Measurements from ENCODE around the gene RAB31.

RAB31 gene

GRCh38 chr18:9700261-9700796, 7.8 kb upstream of the RAB31 start:
- H3K36me3 Mint-ChIP-seq (ENCODE audit: low read depth) = no peaks in the 10 kb centered on the region
- peaks cover 12% of the 10 kb centered on the region for H3K4me1 Mint-ChIP-seq (ENCODE audit: low read depth)
- peaks cover 28% of the 10 kb centered on the region for H3K27me3 Mint-ChIP-seq (ENCODE audit: low read depth)
- H3K27ac Mint-ChIP-seq = no peak overlapping the region
- H3K4me3 Mint-ChIP-seq = no peak overlapping the region
- H3K9me3 Mint-ChIP-seq = no peaks in the 10 kb centered on the region

DNA sequence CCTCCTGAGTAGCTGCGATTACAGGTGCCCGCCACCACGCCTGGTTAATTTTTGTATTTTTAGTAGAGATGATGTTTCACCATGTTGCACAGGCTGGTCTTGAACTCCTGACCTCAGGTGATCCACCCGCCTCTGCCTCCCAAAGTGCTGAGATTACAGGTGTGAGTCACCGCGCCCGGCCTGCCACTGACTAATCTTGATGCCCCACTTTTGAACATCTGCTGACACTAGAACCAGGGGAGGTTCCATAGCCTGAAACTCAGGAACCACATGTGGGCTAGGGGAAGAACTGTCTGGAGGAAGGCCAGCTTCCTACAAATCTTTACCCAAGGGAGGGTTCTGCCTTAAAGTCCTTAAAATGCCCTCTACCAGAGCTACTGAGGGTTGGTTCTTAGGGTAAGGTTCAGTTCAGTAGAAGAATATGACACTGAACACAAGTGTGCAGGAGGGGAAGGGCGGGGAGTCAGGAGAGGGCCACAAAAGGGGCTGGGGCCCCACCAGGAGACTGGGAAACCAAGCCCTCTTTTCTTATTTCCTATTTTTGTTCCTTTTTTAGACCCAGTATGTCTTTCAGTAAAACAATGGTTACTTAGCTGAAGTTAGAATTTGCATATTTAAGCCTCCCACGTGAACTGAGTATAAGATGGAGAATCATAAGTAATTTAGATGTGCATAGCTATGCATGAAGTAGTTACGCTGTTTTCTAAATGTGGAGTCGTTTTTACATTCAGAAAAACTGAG, 6.3 kb upstream of the RAB31 start:
- H3K4me1 Mint-ChIP-seq (ENCODE audit: low read depth) = peaks cover 5% of the 10 kb centered on the region
- H3K36me3 Mint-ChIP-seq (ENCODE audit: low read depth) = no peaks in the 10 kb centered on the region
- no peak overlapping the region for H3K4me3 Mint-ChIP-seq
- peaks cover 37% of the 10 kb centered on the region for H3K27me3 Mint-ChIP-seq (ENCODE audit: low read depth)
- H3K27ac Mint-ChIP-seq = no peak overlapping the region
- H3K9me3 Mint-ChIP-seq = no peaks in the 10 kb centered on the region

DNA sequence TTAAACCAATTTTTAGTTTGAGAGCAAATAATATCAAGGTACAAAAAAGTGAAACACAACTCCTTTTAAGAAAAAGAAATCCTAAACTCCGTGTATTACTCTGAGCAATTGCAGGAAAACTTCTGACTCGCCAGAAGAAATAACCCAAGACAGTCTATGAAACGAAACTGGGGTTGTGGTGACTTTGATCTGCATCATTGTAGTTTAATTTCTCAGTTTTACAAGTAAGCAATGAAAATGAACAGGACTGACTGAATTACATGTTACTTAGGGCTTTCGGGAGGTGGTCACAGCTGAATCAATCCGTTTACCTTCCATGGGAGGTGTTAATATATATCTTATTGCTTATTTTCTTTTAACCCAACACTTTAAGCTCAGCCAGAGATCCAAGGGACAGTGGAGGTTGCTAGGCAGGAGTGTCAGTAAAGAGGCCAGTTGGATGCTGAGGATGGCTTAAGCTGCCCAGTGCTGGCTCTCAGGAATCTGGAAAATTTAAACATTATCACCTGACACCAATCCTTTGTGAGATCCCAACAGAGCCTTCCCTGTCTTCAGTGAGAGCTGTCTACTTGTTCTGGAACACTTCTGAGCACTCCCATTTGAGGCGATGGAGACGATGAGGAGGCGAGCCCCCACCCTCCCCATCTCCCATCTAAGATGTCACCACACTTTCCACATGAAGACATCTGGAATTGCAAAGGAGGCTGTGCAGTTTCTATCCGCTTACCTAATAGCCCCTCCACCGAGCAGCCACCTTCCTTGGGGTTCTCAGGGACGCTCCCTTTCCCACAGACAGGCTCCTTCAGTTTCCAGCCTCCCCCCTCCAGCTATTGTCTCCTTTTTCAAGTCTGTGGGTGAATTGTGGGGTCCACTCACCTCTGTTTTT, 3.6 kb upstream of the RAB31 start:
- no peak overlapping the region for H3K4me3 Mint-ChIP-seq
- no peak overlapping the region for H3K27ac Mint-ChIP-seq
- peaks cover 8% of the 10 kb centered on the region for H3K4me1 Mint-ChIP-seq (ENCODE audit: low read depth)
- H3K36me3 Mint-ChIP-seq (ENCODE audit: low read depth) = no peaks in the 10 kb centered on the region
- no peaks in the 10 kb centered on the region for H3K9me3 Mint-ChIP-seq
- H3K27me3 Mint-ChIP-seq (ENCODE audit: low read depth) = peaks cover 50% of the 10 kb centered on the region

DNA sequence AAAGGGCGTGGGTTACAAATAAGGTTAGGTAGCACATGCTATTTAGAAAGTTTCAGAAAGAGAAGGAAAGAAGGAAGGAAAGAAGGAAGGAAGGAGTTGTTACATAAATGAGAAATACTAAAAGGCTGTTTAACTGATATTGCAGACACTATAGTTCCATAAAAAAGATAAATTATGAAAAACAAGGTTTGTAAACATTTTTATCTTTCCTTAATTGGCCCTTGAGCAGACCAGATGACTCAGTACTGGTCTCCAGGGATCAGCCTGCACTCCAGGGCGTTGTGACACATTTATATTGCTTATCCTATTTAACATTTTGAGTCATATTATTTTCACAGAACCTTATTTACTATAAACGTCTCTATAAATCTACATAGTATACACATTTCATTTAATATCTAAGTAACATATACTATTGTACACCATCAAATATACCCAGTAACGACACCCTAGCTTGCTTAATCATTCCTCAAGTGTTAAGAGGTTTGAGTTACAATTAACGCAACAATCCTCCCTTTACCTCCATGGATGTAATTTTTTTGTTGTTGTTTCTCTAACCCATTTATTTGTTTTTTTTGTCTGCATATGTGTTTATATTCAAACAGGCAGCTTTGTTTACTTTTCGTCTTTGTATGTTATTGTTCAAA, 2.8 kb upstream of the RAB31 start:
- peaks cover 59% of the 10 kb centered on the region for H3K27me3 Mint-ChIP-seq (ENCODE audit: low read depth)
- H3K4me3 Mint-ChIP-seq = no peak overlapping the region
- no peaks in the 10 kb centered on the region for H3K36me3 Mint-ChIP-seq (ENCODE audit: low read depth)
- no peak overlapping the region for H3K27ac Mint-ChIP-seq
- H3K4me1 Mint-ChIP-seq (ENCODE audit: low read depth) = peaks cover 13% of the 10 kb centered on the region
- no peaks in the 10 kb centered on the region for H3K9me3 Mint-ChIP-seq

- peaks cover 66% of the 10 kb centered on the region for H3K27me3 Mint-ChIP-seq (ENCODE audit: low read depth)
- H3K4me1 Mint-ChIP-seq (ENCODE audit: low read depth) = peaks cover 19% of the 10 kb centered on the region
- H3K9me3 Mint-ChIP-seq = no peaks in the 10 kb centered on the region
- peak overlapping the region; percentile 0 for H3K4me3 Mint-ChIP-seq
- no peaks in the 10 kb centered on the region for H3K36me3 Mint-ChIP-seq (ENCODE audit: low read depth)
- H3K27ac Mint-ChIP-seq = no peak overlapping the region
These were observed 1.8 kb upstream of the RAB31 start for GRCh38 chr18:9706081-9706935.

DNA sequence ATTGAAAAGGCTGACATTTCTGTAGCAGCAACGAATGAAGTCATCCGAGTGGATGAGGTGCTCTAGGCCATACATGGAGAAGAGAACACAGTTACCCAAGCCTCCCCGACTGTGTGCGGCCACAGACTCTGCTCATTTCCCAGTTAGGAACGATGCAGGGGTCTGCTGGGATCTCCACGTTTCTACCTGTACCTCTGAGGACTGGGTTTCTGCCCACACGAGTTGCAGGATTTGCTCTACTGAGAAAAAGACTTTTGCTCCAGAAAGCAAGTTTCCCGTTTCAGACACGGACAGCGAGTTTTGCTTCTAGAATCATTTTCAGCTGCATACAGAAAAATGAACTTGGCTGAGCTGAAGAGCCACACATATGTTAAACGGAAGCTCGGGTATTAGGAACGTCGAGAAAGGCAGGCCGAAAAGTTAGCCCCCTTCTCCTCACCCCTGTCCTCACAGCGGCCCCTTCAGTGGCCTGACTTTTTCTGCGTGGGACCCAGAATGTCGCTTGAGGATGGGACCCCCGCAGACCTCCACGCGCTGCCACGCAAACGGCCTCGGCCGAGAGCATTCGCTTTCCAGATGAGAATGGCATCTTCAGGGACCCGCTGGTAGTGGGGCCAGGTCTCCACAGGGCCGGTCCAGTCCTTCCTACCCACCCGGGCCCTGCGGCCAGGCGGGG, 582 bp upstream of the RAB31 start:
- Mint-ChIP-seq H3K4me1 (ENCODE audit: low read depth) (peaks cover 27% of the 10 kb centered on the region), H3K9me3 (no peaks in the 10 kb centered on the region), H3K27me3 (ENCODE audit: low read depth) (peaks cover 76% of the 10 kb centered on the region), H3K36me3 (ENCODE audit: low read depth) (no peaks in the 10 kb centered on the region), H3K4me3 (peak overlapping the region; percentile 22), H3K27ac (no peak overlapping the region)

DNA sequence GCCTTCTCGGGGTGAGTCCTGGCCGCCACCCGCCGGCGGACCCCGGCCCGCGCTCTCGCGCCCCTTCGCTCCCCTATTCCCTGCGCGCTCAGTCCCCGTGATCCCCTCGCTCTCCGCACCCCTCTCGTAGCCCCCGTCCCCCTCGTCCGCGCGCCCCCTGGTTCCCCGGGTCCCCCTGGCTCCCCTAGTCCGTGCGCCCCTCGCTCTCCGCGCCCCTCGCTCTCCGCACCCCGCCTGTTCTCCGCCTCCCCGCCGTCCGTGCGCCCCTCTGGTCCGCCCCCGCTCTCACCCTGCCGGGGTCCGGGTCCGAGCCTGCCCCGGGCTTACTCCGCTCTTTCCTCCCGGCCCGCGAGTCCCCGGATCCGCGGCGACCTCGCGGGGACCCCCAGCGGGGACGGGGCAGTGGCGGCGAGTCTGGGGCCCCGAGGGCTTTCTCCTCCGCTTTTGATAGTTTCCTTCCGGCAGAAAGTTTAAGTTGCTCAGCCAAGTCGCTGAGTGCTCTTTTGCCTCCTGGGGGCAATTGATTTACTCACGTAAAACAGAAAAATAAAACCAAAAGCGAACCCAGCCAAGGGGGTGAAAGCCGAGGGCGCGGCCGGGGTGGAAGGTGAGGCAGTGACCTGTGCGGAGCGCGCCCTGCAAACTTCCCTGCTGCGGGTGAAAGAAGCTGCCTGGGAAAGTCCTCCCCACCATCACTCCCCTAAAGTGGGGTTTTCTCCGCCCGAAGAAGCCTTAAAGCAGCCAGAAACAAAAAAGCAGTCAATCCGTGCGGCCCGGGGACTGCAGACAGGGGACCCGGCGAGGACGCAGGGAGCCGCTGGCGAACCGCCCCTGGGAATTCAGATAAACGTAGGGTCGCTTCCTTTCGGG, 568 bp downstream of the RAB31 start:
- Mint-ChIP-seq H3K9me3 (no peaks in the 10 kb centered on the region), H3K4me3 (peak overlapping the region; percentile 81), H3K36me3 (ENCODE audit: low read depth) (no peaks in the 10 kb centered on the region), H3K27ac (no peak overlapping the region), H3K27me3 (ENCODE audit: low read depth) (peaks cover 85% of the 10 kb centered on the region), H3K4me1 (ENCODE audit: low read depth) (peaks cover 26% of the 10 kb centered on the region)

GRCh38 chr18:9709304-9709877, 1.3 kb downstream of the RAB31 start:
- Mint-ChIP-seq H3K27ac (no peak overlapping the region), H3K36me3 (ENCODE audit: low read depth) (no peaks in the 10 kb centered on the region), H3K4me1 (ENCODE audit: low read depth) (peaks cover 23% of the 10 kb centered on the region), H3K27me3 (ENCODE audit: low read depth) (peaks cover 83% of the 10 kb centered on the region), H3K9me3 (no peaks in the 10 kb centered on the region), H3K4me3 (peak overlapping the region; percentile 81)

DNA sequence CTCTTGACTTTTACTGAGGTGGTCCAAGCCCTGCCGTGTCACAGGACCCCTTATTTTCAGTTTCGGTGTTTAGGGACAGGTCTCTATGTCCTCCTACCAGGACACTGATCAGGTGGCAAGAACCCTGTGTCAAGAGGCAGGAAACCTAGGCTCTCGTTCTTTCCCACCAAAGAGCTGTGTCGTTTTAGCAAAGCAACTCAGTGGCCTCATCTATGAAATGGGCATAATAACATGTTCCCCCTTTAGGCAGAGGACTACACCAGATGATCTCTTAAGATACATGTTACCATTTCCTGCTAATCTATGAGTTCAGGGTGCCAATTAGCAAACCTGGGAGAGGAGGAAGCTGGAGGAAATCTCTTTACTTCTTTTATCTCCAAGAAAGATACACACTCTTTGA, 1.9 kb downstream of the RAB31 start:
- Mint-ChIP-seq H3K27ac (no peak overlapping the region), H3K4me1 (ENCODE audit: low read depth) (peaks cover 22% of the 10 kb centered on the region), H3K36me3 (ENCODE audit: low read depth) (no peaks in the 10 kb centered on the region), H3K27me3 (ENCODE audit: low read depth) (peaks cover 84% of the 10 kb centered on the region), H3K4me3 (peak overlapping the region; percentile 56), H3K9me3 (no peaks in the 10 kb centered on the region)

GRCh38 chr18:9711361-9712129, 3.4 kb downstream of the RAB31 start:
- H3K4me3 Mint-ChIP-seq = no peak overlapping the region

GRCh38 chr18:9712130-9712577, 4.1 kb downstream of the RAB31 start:
- no peak overlapping the region for H3K27ac Mint-ChIP-seq
- H3K4me3 Mint-ChIP-seq = no peak overlapping the region
- no peaks in the 10 kb centered on the region for H3K36me3 Mint-ChIP-seq (ENCODE audit: low read depth)
- H3K9me3 Mint-ChIP-seq = no peaks in the 10 kb centered on the region
- H3K4me1 Mint-ChIP-seq (ENCODE audit: low read depth) = peaks cover 22% of the 10 kb centered on the region
- H3K27me3 Mint-ChIP-seq (ENCODE audit: low read depth) = peaks cover 76% of the 10 kb centered on the region

More at GRCh38 chr18:9711361-9712129, 3.4 kb downstream of the RAB31 start:
- no peaks in the 10 kb centered on the region for H3K9me3 Mint-ChIP-seq
- H3K27me3 Mint-ChIP-seq (ENCODE audit: low read depth) = peaks cover 76% of the 10 kb centered on the region
- no peaks in the 10 kb centered on the region for H3K36me3 Mint-ChIP-seq (ENCODE audit: low read depth)
- no peak overlapping the region for H3K27ac Mint-ChIP-seq
- H3K4me1 Mint-ChIP-seq (ENCODE audit: low read depth) = peaks cover 22% of the 10 kb centered on the region

DNA sequence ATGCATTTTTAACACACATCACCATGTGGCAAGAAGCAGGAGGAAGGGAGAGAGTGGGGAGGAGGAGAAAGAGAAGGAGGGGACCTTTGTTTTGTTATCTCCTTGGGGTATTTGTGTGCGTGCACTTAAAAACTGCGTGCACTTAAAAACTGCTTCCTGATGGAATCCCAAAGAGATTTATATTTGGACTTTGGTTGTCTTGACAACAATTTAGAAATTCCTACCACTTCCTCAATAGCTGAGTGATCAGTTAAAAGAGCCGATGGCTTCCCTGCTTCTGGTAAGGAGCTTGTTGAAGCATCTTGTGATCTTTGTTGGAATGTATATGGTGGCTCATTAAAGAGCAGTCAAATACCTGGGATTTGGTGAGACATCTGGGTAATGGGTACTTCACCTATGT, 4.5 kb downstream of the RAB31 start:
- Mint-ChIP-seq H3K36me3 (ENCODE audit: low read depth) (no peaks in the 10 kb centered on the region), H3K4me3 (no peak overlapping the region), H3K27ac (no peak overlapping the region), H3K27me3 (ENCODE audit: low read depth) (peaks cover 76% of the 10 kb centered on the region), H3K4me1 (ENCODE audit: low read depth) (peaks cover 22% of the 10 kb centered on the region), H3K9me3 (no peaks in the 10 kb centered on the region)

All from T-helper 1 cell treated with Interleukin-12 subunit alpha and Interleukin-12 subunit beta and Interleukin-4 antibody, amounts not matched to agents 30 μg/mL and 1 μg/mL, for 36 hours (primary cell).